Ascending aorta (tissue), 2 donors: ENCODE results near the gene COL6A1. TPM values are rescaled to one million over a fixed set of nuclear protein-coding genes. Genes with fewer than 3 reads are reported as not detected.

Experiments used
- DNase-seq, 2 donors: peaks; one replicate each; pipeline ENCODE4 v3.0.0-alpha.2; 2019; ENCODE audit warnings: low spot score in 2 of 2
- H3K27ac ChIP-seq, 2 donors: fragments of 200-600 bp; sonication (generic); one replicate each; pipeline ENCODE4 v1.5.1; 2016 to 2017; ENCODE audit warnings: mild to moderate bottlenecking in 1 of 2
- H3K27me3 ChIP-seq: fragments of 200-600 bp; sonication (generic); one replicate; pipeline ENCODE4 v1.5.1; 2017
- H3K36me3 ChIP-seq, 2 donors: fragments of 200-600 bp; sonication (generic); one replicate each; pipeline ENCODE4 v1.5.1; 2016
- H3K4me1 ChIP-seq, 2 donors: fragments of 200-600 bp; sonication (generic); one replicate each; pipeline ENCODE4 v1.5.1; 2016 to 2017; ENCODE audit warnings: mild to moderate bottlenecking in 1 of 2
- H3K4me3 ChIP-seq, 2 donors: fragments of 200-600 bp; sonication (generic); one replicate each; pipeline ENCODE4 v1.5.1; 2016 to 2017; ENCODE audit warnings: mild to moderate bottlenecking in 1 of 2
- H3K9me3 ChIP-seq, 2 donors: fragments of 200-600 bp; sonication (generic); one replicate each; pipeline ENCODE4 v1.5.1; 2016
- CTCF ChIP-seq, 3 experiments: fragments of 200-600 bp in 2 of 3; fragments of 450-650 bp in 1 of 3; sonication (generic) in 2 of 3; IDR thresholded peaks; one replicate each; pipeline ENCODE4 v1.5.1; 2016 to 2019; ENCODE audit warnings: antibody characterized with exemption in 3 of 3, mild to moderate bottlenecking in 1 of 3, moderate library complexity in 1 of 3
- intact Hi-C: fragments of 100-400 bp; cut with DNase I; formaldehyde crosslinking; loops from one replicate; pipeline ENCODE4 v1.15.1; 2023
- total RNA-seq: library from RNA; depleted of rRNA; stranded (reverse); fragments of >200 nt; gene quantifications from one replicate; pipeline ENCODE4 v1.1.0, GENCODE V29; 2016

The COL6A1 gene
- total RNA-seq, 1 donor from 2014 or later: 1,564 TPM

- H3K4me1 ChIP-seq: peaks cover 3 to 10% of the 10 kb centered on the region in 2 donors
- H3K27me3 ChIP-seq: no peaks in the 10 kb centered on the region
- no peak overlapping the region for H3K27ac ChIP-seq
- TF ChIP-seq CTCF (IDR thresholded peaks at IDR 0.05): no peak
- intact Hi-C loops: no loop called here
- DNase-seq: no peak
- H3K9me3 ChIP-seq: peaks cover 0 to 8% of the 10 kb centered on the region in 2 donors
- no peak overlapping the region for H3K4me3 ChIP-seq
- H3K36me3 ChIP-seq: no peaks in the 10 kb centered on the region
Measured at GRCh38 chr21:46032100-46032499, 50.5 kb downstream of the COL6A1 start.

GRCh38 chr21:46033410-46034400 is 52.1 kb downstream of the COL6A1 start:
- intact Hi-C loops: no loop called here
- Histone ChIP-seq H3K27me3 (no peaks in the 10 kb centered on the region), H3K4me3 (no peak overlapping the region), H3K4me1 (no peaks in the 10 kb centered on the region), H3K27ac (no peak overlapping the region), H3K36me3 (no peaks in the 10 kb centered on the region), H3K9me3 (peaks cover 0 to 8% of the 10 kb centered on the region in 2 donors)
- no peak for DNase-seq
- TF ChIP-seq CTCF (IDR thresholded peaks at IDR 0.05): no peak

- H3K36me3 ChIP-seq: no peaks in the 10 kb centered on the region
- H3K9me3 ChIP-seq: no peaks in the 10 kb centered on the region
- H3K27ac ChIP-seq: no peak overlapping the region
- no peak for TF ChIP-seq CTCF (IDR thresholded peaks at IDR 0.05)
- H3K4me3 ChIP-seq: no peak overlapping the region
- no peaks in the 10 kb centered on the region for H3K27me3 ChIP-seq
- no peaks in the 10 kb centered on the region for H3K4me1 ChIP-seq
- intact Hi-C loops: no loop called here
- DNase-seq: no peak
Measured at GRCh38 chr21:46035809-46036695, 54.5 kb downstream of the COL6A1 start.

- DNase-seq: no peak
- intact Hi-C loops: no loop called here
- TF ChIP-seq CTCF (IDR thresholded peaks at IDR 0.05): no peak
- no peaks in the 10 kb centered on the region for H3K36me3 ChIP-seq
- H3K4me1 ChIP-seq: no peaks in the 10 kb centered on the region
- no peak overlapping the region for H3K27ac ChIP-seq
- H3K27me3 ChIP-seq: no peaks in the 10 kb centered on the region
- no peak overlapping the region for H3K4me3 ChIP-seq
- H3K9me3 ChIP-seq: no peaks in the 10 kb centered on the region
Measured at GRCh38 chr21:46036696-46037330, 55.2 kb downstream of the COL6A1 start.
